Measurements from ENCODE around the gene SCAPER. TPM values are rescaled to one million over a fixed set of nuclear protein-coding genes. Genes with fewer than 3 reads are reported as not detected.

SCAPER gene
- total RNA-seq, 1 experiment from 2014 or later = 10.3 TPM

DNA sequence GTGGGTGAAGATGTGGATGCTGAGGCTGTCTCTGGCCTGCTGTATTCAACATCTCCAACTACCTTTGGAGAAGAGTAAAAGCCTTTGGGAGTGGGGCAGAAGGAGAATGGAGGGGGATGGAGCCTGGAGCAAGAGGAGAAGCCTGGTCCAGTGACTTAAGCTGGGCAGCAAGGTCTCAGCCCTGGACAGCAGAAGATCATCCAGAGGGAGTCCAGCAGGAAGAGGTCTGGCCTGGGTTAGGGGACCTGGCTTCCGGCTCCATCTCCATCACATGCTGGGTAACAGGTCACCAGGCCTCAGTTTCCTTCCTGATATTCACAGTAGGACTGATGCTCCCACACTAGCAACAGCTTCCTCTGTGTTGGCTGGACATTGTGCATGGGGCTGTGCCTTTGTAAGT, 572.3 kb downstream of the SCAPER start (continued):
- TF ChIP-seq, protein P1, sequence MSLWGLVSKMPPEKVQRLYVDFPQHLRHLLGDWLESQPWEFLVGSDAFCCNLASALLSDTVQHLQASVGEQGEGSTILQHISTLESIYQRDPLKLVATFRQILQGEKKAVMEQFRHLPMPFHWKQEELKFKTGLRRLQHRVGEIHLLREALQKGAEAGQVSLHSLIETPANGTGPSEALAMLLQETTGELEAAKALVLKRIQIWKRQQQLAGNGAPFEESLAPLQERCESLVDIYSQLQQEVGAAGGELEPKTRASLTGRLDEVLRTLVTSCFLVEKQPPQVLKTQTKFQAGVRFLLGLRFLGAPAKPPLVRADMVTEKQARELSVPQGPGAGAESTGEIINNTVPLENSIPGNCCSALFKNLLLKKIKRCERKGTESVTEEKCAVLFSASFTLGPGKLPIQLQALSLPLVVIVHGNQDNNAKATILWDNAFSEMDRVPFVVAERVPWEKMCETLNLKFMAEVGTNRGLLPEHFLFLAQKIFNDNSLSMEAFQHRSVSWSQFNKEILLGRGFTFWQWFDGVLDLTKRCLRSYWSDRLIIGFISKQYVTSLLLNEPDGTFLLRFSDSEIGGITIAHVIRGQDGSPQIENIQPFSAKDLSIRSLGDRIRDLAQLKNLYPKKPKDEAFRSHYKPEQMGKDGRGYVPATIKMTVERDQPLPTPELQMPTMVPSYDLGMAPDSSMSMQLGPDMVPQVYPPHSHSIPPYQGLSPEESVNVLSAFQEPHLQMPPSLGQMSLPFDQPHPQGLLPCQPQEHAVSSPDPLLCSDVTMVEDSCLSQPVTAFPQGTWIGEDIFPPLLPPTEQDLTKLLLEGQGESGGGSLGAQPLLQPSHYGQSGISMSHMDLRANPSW (CRISPR knock-in tag; conservative IDR thresholded peaks at IDR 0.05; ENCODE audit: low read depth) = no peak
- TF ChIP-seq, protein P2, sequence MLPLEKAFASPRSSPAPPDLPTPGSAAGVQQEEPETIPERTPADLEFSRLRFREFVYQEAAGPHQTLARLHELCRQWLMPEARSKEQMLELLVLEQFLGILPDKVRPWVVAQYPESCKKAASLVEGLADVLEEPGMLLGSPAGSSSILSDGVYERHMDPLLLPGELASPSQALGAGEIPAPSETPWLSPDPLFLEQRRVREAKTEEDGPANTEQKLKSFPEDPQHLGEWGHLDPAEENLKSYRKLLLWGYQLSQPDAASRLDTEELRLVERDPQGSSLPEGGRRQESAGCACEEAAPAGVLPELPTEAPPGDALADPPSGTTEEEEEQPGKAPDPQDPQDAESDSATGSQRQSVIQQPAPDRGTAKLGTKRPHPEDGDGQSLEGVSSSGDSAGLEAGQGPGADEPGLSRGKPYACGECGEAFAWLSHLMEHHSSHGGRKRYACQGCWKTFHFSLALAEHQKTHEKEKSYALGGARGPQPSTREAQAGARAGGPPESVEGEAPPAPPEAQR (CRISPR knock-in tag; IDR thresholded peaks at IDR 0.05) = no peak
- no peak for TF ChIP-seq FOXJ3 (CRISPR knock-in tag; IDR thresholded peaks at IDR 0.05; ENCODE audit: borderline replicate concordance)
- TF ChIP-seq NFATC4 (CRISPR knock-in tag; IDR thresholded peaks at IDR 0.05) = no peak
- no peak for TF ChIP-seq SMAD3 (CRISPR knock-in tag; IDR thresholded peaks at IDR 0.05; ENCODE audit: borderline replicate concordance)
- TF ChIP-seq GRHL2 (CRISPR knock-in tag; IDR thresholded peaks at IDR 0.05; ENCODE audit: insufficient replicate concordance, severe bottlenecking) = no peak
- no peak for TF ChIP-seq RORB (CRISPR knock-in tag; IDR thresholded peaks at IDR 0.05)
- TF ChIP-seq SP1 (CRISPR knock-in tag; conservative IDR thresholded peaks at IDR 0.05) = no peak
- TF ChIP-seq, protein P3, sequence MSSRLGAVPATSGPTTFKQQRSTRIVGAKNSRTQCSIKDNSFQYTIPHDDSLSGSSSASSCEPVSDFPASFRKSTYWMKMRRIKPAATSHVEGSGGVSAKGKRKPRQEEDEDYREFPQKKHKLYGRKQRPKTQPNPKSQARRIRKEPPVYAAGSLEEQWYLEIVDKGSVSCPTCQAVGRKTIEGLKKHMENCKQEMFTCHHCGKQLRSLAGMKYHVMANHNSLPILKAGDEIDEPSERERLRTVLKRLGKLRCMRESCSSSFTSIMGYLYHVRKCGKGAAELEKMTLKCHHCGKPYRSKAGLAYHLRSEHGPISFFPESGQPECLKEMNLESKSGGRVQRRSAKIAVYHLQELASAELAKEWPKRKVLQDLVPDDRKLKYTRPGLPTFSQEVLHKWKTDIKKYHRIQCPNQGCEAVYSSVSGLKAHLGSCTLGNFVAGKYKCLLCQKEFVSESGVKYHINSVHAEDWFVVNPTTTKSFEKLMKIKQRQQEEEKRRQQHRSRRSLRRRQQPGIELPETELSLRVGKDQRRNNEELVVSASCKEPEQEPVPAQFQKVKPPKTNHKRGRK (CRISPR knock-in tag; IDR thresholded peaks at IDR 0.05; ENCODE audit: borderline replicate concordance) = no peak
- TF ChIP-seq MYBL2 (CRISPR knock-in tag; IDR thresholded peaks at IDR 0.05) = no peak

DNA sequence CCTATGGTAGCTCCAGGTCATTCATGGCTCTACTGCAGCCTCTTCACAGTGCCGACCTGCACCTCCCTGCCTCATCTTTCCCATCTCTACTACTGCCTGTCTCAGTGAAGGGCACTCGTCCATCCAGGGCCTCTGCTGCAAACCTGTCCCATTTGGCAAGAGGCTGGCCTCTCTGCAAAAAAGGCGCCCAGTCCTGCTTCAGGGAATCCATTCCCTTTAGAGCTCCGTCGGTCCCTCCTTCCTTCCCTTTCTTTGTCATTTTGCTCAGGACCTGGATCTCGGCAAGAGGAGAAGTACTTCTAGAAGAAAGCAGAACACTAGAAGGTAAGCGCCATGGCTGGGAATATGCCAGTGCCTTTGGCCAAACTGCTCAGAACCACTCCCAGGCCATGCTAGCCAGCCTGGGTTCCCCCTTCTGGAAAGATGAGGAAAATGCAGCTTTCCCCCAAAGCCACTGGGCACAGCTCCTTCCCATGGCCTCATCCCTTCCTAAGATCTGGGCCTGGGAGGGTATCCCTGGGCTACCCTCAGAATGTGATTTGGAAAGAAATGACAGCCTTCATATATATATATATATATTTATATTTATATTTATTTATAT, 575.0 kb downstream of the SCAPER start:
- Mint-ChIP-seq H3K4me1 (peaks cover 13% of the 10 kb centered on the region), H3K9me3 (no peaks in the 10 kb centered on the region), H3K27ac (no peak overlapping the region), H3K27me3 (ENCODE audit: low read depth) (peaks cover 56% of the 10 kb centered on the region), H3K4me3 (no peak overlapping the region), H3K36me3 (no peaks in the 10 kb centered on the region)
- ChIA-PET POLR2A (interaction anchor here (0.6 to 1.3 kb wide), 2 partner anchors 19 to 98 kb away, joined by 3 to 5 read pairs; partner anchors contain the start of gene ETFA), CTCF (interaction anchor here (0.6 to 2.4 kb wide), 31 partner anchors 9 to 486 kb away, joined by 3 to 34 read pairs (median 3); partner anchors contain the start of gene ETFA)
- ATAC-seq (peak; percentile 86), DNase-seq (ENCODE audit: low spot score) (peak; percentile 66)
- 0 out of 2 replicates have a peak, but pooled peaks have one; percentile 85 for TF ChIP-seq HMGA2 (CRISPR knock-in tag; IDR thresholded peaks at IDR 0.05)
- TF ChIP-seq, protein P4, sequence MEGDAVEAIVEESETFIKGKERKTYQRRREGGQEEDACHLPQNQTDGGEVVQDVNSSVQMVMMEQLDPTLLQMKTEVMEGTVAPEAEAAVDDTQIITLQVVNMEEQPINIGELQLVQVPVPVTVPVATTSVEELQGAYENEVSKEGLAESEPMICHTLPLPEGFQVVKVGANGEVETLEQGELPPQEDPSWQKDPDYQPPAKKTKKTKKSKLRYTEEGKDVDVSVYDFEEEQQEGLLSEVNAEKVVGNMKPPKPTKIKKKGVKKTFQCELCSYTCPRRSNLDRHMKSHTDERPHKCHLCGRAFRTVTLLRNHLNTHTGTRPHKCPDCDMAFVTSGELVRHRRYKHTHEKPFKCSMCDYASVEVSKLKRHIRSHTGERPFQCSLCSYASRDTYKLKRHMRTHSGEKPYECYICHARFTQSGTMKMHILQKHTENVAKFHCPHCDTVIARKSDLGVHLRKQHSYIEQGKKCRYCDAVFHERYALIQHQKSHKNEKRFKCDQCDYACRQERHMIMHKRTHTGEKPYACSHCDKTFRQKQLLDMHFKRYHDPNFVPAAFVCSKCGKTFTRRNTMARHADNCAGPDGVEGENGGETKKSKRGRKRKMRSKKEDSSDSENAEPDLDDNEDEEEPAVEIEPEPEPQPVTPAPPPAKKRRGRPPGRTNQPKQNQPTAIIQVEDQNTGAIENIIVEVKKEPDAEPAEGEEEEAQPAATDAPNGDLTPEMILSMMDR (IDR thresholded peaks at IDR 0.05) = 0 out of 2 replicates have a peak, but pooled peaks have one; percentile 13
- no peak for TF ChIP-seq GRHL2 (CRISPR knock-in tag; IDR thresholded peaks at IDR 0.05; ENCODE audit: insufficient replicate concordance, severe bottlenecking)

DNA sequence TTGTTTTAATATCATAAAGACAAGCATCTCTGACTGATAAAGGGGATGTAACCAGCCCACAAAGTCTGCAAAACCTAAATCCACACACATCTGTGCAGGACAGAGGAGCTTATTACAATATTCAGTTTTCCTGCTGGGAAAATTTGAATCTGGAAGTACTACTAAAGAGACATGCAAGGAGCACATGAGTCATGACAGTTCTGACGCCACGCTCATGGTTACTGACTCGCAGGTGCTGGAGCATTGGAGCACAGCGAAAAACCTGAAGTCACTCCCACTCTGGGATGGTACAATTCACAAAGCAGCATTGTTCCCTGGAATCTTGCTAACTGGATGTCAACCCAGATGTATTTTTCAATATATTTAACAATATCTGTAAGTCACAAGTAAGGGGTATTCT, 576.2 kb downstream of the SCAPER start:
- ATAC-seq = no peak
- CTCF ChIA-PET = interaction anchor here (1.8 to 2.4 kb wide), 6 partner anchors 15 to 179 kb away, joined by 6 to 34 read pairs (median 14); partner anchors contain the start of gene ETFA

More for the DNA sequence above, 576.2 kb downstream of the SCAPER start:
- Mint-ChIP-seq H3K9me3 (no peaks in the 10 kb centered on the region), H3K4me1 (peaks cover 8% of the 10 kb centered on the region), H3K27ac (no peak overlapping the region), H3K36me3 (no peaks in the 10 kb centered on the region), H3K4me3 (no peak overlapping the region), H3K27me3 (ENCODE audit: low read depth) (peaks cover 44% of the 10 kb centered on the region)
- no peak for DNase-seq (ENCODE audit: low spot score)
- POLR2A ChIA-PET = no interaction called here
- TF ChIP-seq, protein P4 (IDR thresholded peaks at IDR 0.05) = no peak
- no peak for TF ChIP-seq NR3C1 (CRISPR knock-in tag; conservative IDR thresholded peaks at IDR 0.05; ENCODE audit: low read depth)
- no peak for TF ChIP-seq PRRX2 (CRISPR knock-in tag; IDR thresholded peaks at IDR 0.05)
- TF ChIP-seq NFYB (CRISPR knock-in tag; conservative IDR thresholded peaks at IDR 0.05; ENCODE audit: low read depth) = no peak
- TF ChIP-seq HMGA2 (CRISPR knock-in tag; IDR thresholded peaks at IDR 0.05) = no peak
- TF ChIP-seq TEAD4 (CRISPR knock-in tag; IDR thresholded peaks at IDR 0.05) = no peak

Data from WTC11 (cell line).